Left lung (tissue), 10 donors: ENCODE data around the gene OR2F1. TPM values are rescaled to one million over a fixed set of nuclear protein-coding genes. Genes with fewer than 3 reads are reported as not detected.

ENCODE experiments used
- ATAC-seq: fragments of 200-7000 bp; cut with Tn5 transposase; one replicate; pipeline ENCODE4 v1.9.1; 2020; ENCODE audit warnings: moderate library complexity
- DNase-seq, 4 donors: peaks; one replicate each; pipeline ENCODE4 v3.0.0-alpha.2; 2013 to 2020
- H3K27ac ChIP-seq, 2 donors: fragments of 200-600 bp; sonication (generic) in 1 of 2; one replicate each; pipeline versions ENCODE4 v1.5.0 to v1.8.0; 2020 to 2021
- H3K27me3 ChIP-seq, 2 donors: fragments of 200-600 bp; sonication (generic) in 1 of 2; one replicate each; pipeline versions ENCODE4 v1.5.0 to v1.8.0; 2020 to 2021
- H3K36me3 ChIP-seq, 2 donors: fragments of 200-600 bp; sonication (generic) in 1 of 2; one replicate each; pipeline versions ENCODE4 v1.5.0 to v1.8.0; 2020 to 2021
- H3K4me1 ChIP-seq, 2 donors: fragments of 200-600 bp; one replicate each; pipeline ENCODE4 v1.8.0; 2021
- H3K4me3 ChIP-seq, 2 donors: fragments of 200-600 bp; sonication (generic) in 1 of 2; one replicate each; pipeline versions ENCODE4 v1.5.0 to v1.8.0; 2020 to 2021; ENCODE audit warnings: mild to moderate bottlenecking in 1 of 2
- H3K9me3 ChIP-seq, 2 donors: fragments of 200-600 bp; sonication (generic) in 1 of 2; one replicate each; pipeline versions ENCODE4 v1.5.0 to v1.8.0; 2020 to 2021
- CTCF ChIP-seq, 2 donors: fragments of 200-600 bp; sonication (generic) in 1 of 2; IDR thresholded peaks; one replicate each; pipeline versions ENCODE4 v1.5.0 to v1.8.0; 2021; ENCODE audit warnings: antibody characterized with exemption in 2 of 2
- intact Hi-C, 2 donors: fragments of 100-400 bp; cut with DNase I; formaldehyde crosslinking; loops; one replicate each; pipeline versions ENCODE4 v1.11.2 to v1.14.2; 2022
- polyA plus RNA-seq, 6 donors: library from polyadenylated mRNA; unstranded; fragments of 120-200 nt; gene quantifications; one replicate each; pipeline ENCODE4 v1.2.1, GENCODE V29; 2013; ENCODE audit not compliant: insufficient read length in 6 of 6
- total RNA-seq, 2 donors: library from RNA; stranded (reverse); fragmentation: NEBNext Ultra II Directional; extraction: Animal tissue kit (Norgen Biotek cat#: 25700); gene quantifications; one replicate each; pipeline ENCODE4 v1.2.1, GENCODE V29; 2021
- donor health status: DM: no; HTN: yes; CAD: no.
- donor health status: DM: no; HTN: no; CAD: no.

The OR2F1 gene
- total and polyA plus RNA-seq, 8 donors: 0.06 to 0.65 (median 0.30) TPM; not detected in 4

GRCh38 chr7:143938379-143939243 lies 16.0 kb upstream of the OR2F1 start:
- Histone ChIP-seq H3K36me3 (no peaks in the 10 kb centered on the region), H3K27me3 (no peaks in the 10 kb centered on the region), H3K27ac (no peak overlapping the region), H3K4me1 (no peaks in the 10 kb centered on the region), H3K4me3 (no peak overlapping the region), H3K9me3 (no peaks in the 10 kb centered on the region)
- no peak for ATAC-seq
- no peak for TF ChIP-seq CTCF (IDR thresholded peaks at IDR 0.05)
- intact Hi-C loops: no loop called here
- DNase-seq: no peak

- Histone ChIP-seq H3K27me3 (no peaks in the 10 kb centered on the region), H3K27ac (no peak overlapping the region), H3K9me3 (no peaks in the 10 kb centered on the region), H3K4me3 (no peak overlapping the region), H3K36me3 (no peaks in the 10 kb centered on the region), H3K4me1 (no peaks in the 10 kb centered on the region)
- intact Hi-C loops: no loop called here
- no peak for TF ChIP-seq CTCF (IDR thresholded peaks at IDR 0.05)
- no peak for ATAC-seq
- DNase-seq: no peak
Observed at GRCh38 chr7:143945423-143945822, 9.2 kb upstream of the OR2F1 start.

GRCh38 chr7:143947111-143947510 lies 7.5 kb upstream of the OR2F1 start:
- TF ChIP-seq CTCF (IDR thresholded peaks at IDR 0.05): no peak
- no peaks in the 10 kb centered on the region for H3K9me3 ChIP-seq
- H3K4me3 ChIP-seq: no peak overlapping the region
- no peak for ATAC-seq
- H3K27ac ChIP-seq: no peak overlapping the region
- intact Hi-C loops: no loop called here
- no peak for DNase-seq
- H3K27me3 ChIP-seq: no peaks in the 10 kb centered on the region
- no peaks in the 10 kb centered on the region for H3K36me3 ChIP-seq
- H3K4me1 ChIP-seq: no peaks in the 10 kb centered on the region

- Histone ChIP-seq H3K27me3 (no peaks in the 10 kb centered on the region), H3K36me3 (no peaks in the 10 kb centered on the region), H3K4me3 (no peak overlapping the region), H3K4me1 (no peaks in the 10 kb centered on the region), H3K27ac (no peak overlapping the region), H3K9me3 (no peaks in the 10 kb centered on the region)
- no peak for ATAC-seq
- no peak for DNase-seq
- intact Hi-C loops: no loop called here
- no peak for TF ChIP-seq CTCF (IDR thresholded peaks at IDR 0.05)
Observed at GRCh38 chr7:143948733-143949132, 5.9 kb upstream of the OR2F1 start.

GRCh38 chr7:143953421-143953820 lies 1.2 kb upstream of the OR2F1 start:
- intact Hi-C loops: no loop called here
- Histone ChIP-seq H3K27me3 (no peaks in the 10 kb centered on the region), H3K36me3 (no peaks in the 10 kb centered on the region), H3K4me1 (no peaks in the 10 kb centered on the region), H3K4me3 (no peak overlapping the region), H3K27ac (no peak overlapping the region), H3K9me3 (no peaks in the 10 kb centered on the region)
- no peak for ATAC-seq
- no peak for TF ChIP-seq CTCF (IDR thresholded peaks at IDR 0.05)
- DNase-seq: no peak
